ENCODE data around the gene BBS5. TPM values are rescaled to one million over a fixed set of nuclear protein-coding genes. Genes with fewer than 3 reads are reported as not detected.
A peak's percentile ranks its signal among the peaks of the same experiment; 100 is the strongest.
"Not testable (repeated sequence)": the region's sequence is repeated elsewhere in the genome, so short reads cannot be mapped to it uniquely, and the experiment has no call there.

The BBS5 gene
- total RNA-seq (2021) (0.31 and 0.38 TPM in 2 replicates), Bru-seq, nascent RNA (percentile 24 among the genes with signal in this experiment), BruChase-seq, experiment 1, labeled RNA remaining after a 2-hour chase (percentile 32 among the genes with signal in this experiment), BruChase-seq, experiment 2, labeled RNA remaining after a 6-hour chase (percentile 33 among the genes with signal in this experiment)
- long read RNA-seq, result 0 reads

- Histone ChIP-seq H3K4me1 (replicated peaks; ENCODE audit: insufficient read depth) (no peaks in the 10 kb centered on the region), H3K9me2 (ENCODE audit: insufficient read depth) (no peaks in the 10 kb centered on the region), H4K20me1 (ENCODE audit: insufficient read depth) (no peaks in the 10 kb centered on the region), H2AFZ (peak within 1 kb of the TSS; percentile 70; the same call in 1 of the 2 replicates), H3K36me3 (ENCODE audit: low read depth) (no peaks in the 10 kb centered on the region), H3K79me2 (ENCODE audit: low read depth) (no peaks in the 10 kb centered on the region), H3K4me2 (peak within 1 kb of the TSS; percentile 56), H3K27me3 (ENCODE audit: insufficient read depth, low read depth) (no peaks in the 10 kb centered on the region), H3K9me3 (ENCODE audit: insufficient read depth, low read depth) (no peaks in the 10 kb centered on the region), H3K4me3 (peak within 1 kb of the TSS; percentile 33; the same call in 1 of the 2 replicates), H3F3A (ENCODE audit: insufficient read depth, low read depth) (no peaks in the 10 kb centered on the region), H3K27ac (no peak within 1 kb of the TSS)
- DNase-seq, result peak in 1 of 2 experiments; percentile 20
- intact Hi-C loops (cut with micrococcal nuclease; ENCODE audit: unreplicated experiment), result no loop called here
- ChIA-PET CTCF (interaction anchor here (0.6 kb wide), 1 partner anchor 82 kb away, joined by 3 read pairs; no protein-coding TSS in a partner anchor), POLR2A (ENCODE audit: unreplicated experiment) (no interaction called here)
- no peak for TF ChIP-seq CTCF (conservative IDR thresholded peaks at IDR 0.05)
- no peak for TF ChIP-seq EZH2 (IDR thresholded peaks at IDR 0.05; ENCODE audit: low read depth)
- no TSS peak for BruUV-seq (replicated peaks)
Observed at GRCh38 chr2:169479257-169480078, at the start of gene BBS5. Gene BBS5, plus strand, starts transcription at chr2:169479494. Its CDS starts 60 bp downstream, at chr2:169479554.

GRCh38 chr2:169431772-169432171, 47.5 kb upstream of the BBS5 start:
- H3K27ac ChIP-seq; H3K79me2 ChIP-seq (ENCODE audit: low read depth); H3K4me3 ChIP-seq; H3K4me1 ChIP-seq (replicated peaks; ENCODE audit: insufficient read depth); H3F3A ChIP-seq (ENCODE audit: insufficient read depth, low read depth); H3K9me3 ChIP-seq (ENCODE audit: insufficient read depth, low read depth); H3K4me2 ChIP-seq; CTCF ChIA-PET; H2AFZ ChIP-seq; intact Hi-C loops (cut with micrococcal nuclease; ENCODE audit: unreplicated experiment); POLR2A ChIA-PET (ENCODE audit: unreplicated experiment); BruUV-seq (replicated peaks); DNase-seq; H3K36me3 ChIP-seq (ENCODE audit: low read depth); H4K20me1 ChIP-seq (ENCODE audit: insufficient read depth); H3K9me2 ChIP-seq (ENCODE audit: insufficient read depth): not testable (repeated sequence)
- peaks cover 15% of the 10 kb centered on the region for H3K27me3 ChIP-seq (ENCODE audit: insufficient read depth, low read depth)

- H3K4me2 ChIP-seq; POLR2A ChIA-PET (ENCODE audit: unreplicated experiment); BruUV-seq (replicated peaks); H3K36me3 ChIP-seq (ENCODE audit: low read depth); H3K9me2 ChIP-seq (ENCODE audit: insufficient read depth); H2AFZ ChIP-seq; H3F3A ChIP-seq (ENCODE audit: insufficient read depth, low read depth); intact Hi-C loops (cut with micrococcal nuclease; ENCODE audit: unreplicated experiment); H3K4me1 ChIP-seq (replicated peaks; ENCODE audit: insufficient read depth); CTCF ChIA-PET; DNase-seq; H3K27ac ChIP-seq; H3K4me3 ChIP-seq; H3K9me3 ChIP-seq (ENCODE audit: insufficient read depth, low read depth); H3K27me3 ChIP-seq (ENCODE audit: insufficient read depth, low read depth); H3K79me2 ChIP-seq (ENCODE audit: low read depth); H4K20me1 ChIP-seq (ENCODE audit: insufficient read depth): not testable (repeated sequence)
Observed at GRCh38 chr2:169434236-169434635, 45.1 kb upstream of the BBS5 start.

GRCh38 chr2:169438466-169439072, 40.7 kb upstream of the BBS5 start:
- no peak overlapping the region for H3K4me2 ChIP-seq
- H3K9me3 ChIP-seq (ENCODE audit: insufficient read depth, low read depth), result no peaks in the 10 kb centered on the region
- no TSS peak for BruUV-seq (replicated peaks)
- H3K27ac ChIP-seq, result no peak overlapping the region
- H3F3A ChIP-seq (ENCODE audit: insufficient read depth, low read depth), result no peaks in the 10 kb centered on the region
- H4K20me1 ChIP-seq (ENCODE audit: insufficient read depth), result no peaks in the 10 kb centered on the region
- intact Hi-C loops (cut with micrococcal nuclease; ENCODE audit: unreplicated experiment), result no loop called here
- H3K36me3 ChIP-seq (ENCODE audit: low read depth), result no peaks in the 10 kb centered on the region
- no peak overlapping the region for H2AFZ ChIP-seq
- no peaks in the 10 kb centered on the region for H3K79me2 ChIP-seq (ENCODE audit: low read depth)
- no peak overlapping the region for H3K4me3 ChIP-seq
- TF ChIP-seq EZH2 (IDR thresholded peaks at IDR 0.05; ENCODE audit: low read depth) (no peak), CTCF (conservative IDR thresholded peaks at IDR 0.05) (no peak)
- no peaks in the 10 kb centered on the region for H3K4me1 ChIP-seq (replicated peaks; ENCODE audit: insufficient read depth)
- no peak for DNase-seq
- no peaks in the 10 kb centered on the region for H3K9me2 ChIP-seq (ENCODE audit: insufficient read depth)
- H3K27me3 ChIP-seq (ENCODE audit: insufficient read depth, low read depth), result no peaks in the 10 kb centered on the region
- CTCF ChIA-PET, result interaction anchor here (0.6 kb wide), 1 partner anchor 972 kb away, joined by 4 read pairs; no protein-coding TSS in a partner anchor
- POLR2A ChIA-PET (ENCODE audit: unreplicated experiment), result no interaction called here
